Breast epithelium (tissue), 4 donors: Measurements from ENCODE around the gene SLC2A8. TPM values are rescaled to one million over a fixed set of nuclear protein-coding genes. Genes with fewer than 3 reads are reported as not detected.

Experiments used
- DNase-seq, 2 donors: peaks; one replicate each; pipeline ENCODE4 v3.0.0-alpha.2; 2019; ENCODE audit warnings: low spot score in 2 of 2
- H3K27ac ChIP-seq, 2 donors: fragments of 200-600 bp; sonication (generic) in 1 of 2; one replicate each; pipeline ENCODE4 v1.5.1; 2016 to 2019; ENCODE audit warnings: mild to moderate bottlenecking in 1 of 2
- H3K27me3 ChIP-seq, 2 donors: fragments of 200-600 bp; sonication (generic) in 1 of 2; one replicate each; pipeline versions ENCODE4 v1.5.1 to v1.6.0; 2017 to 2019; ENCODE audit warnings: control low read depth in 1 of 2, mild to moderate bottlenecking in 1 of 2
- H3K36me3 ChIP-seq: fragments of 200-600 bp; one replicate; pipeline ENCODE4 v1.5.1; 2019
- H3K4me1 ChIP-seq, 2 donors: fragments of 200-600 bp; sonication (generic); one replicate each; pipeline ENCODE4 v1.5.1; 2016 to 2019; ENCODE audit warnings: control low read depth in 1 of 2
- H3K4me3 ChIP-seq, 3 donors: fragments of 200-600 bp; sonication (generic); 1 replicate in 2 of 3; 2 replicates in 1 of 3; pipeline ENCODE4 v1.5.1; 2016 to 2019; ENCODE audit warnings: mild to moderate bottlenecking in 3 of 3, moderate library complexity in 2 of 3
- H3K9me3 ChIP-seq, 2 donors: fragments of 200-600 bp; sonication (generic) in 1 of 2; one replicate each; pipeline ENCODE4 v1.5.1; 2016 to 2019; ENCODE audit warnings: control low read depth in 1 of 2
- CTCF ChIP-seq, 3 donors: fragments of 450-650 bp; IDR thresholded peaks; one replicate each; pipeline ENCODE4 v1.5.1; 2016 to 2017; ENCODE audit warnings: antibody characterized with exemption in 3 of 3, mild to moderate bottlenecking in 3 of 3, moderate library complexity in 3 of 3
- POLR2A ChIP-seq: fragments of 450-650 bp; IDR thresholded peaks from one replicate; pipeline ENCODE4 v1.6.1; 2016; ENCODE audit warnings: antibody characterized with exemption, mild to moderate bottlenecking, moderate library complexity
- POLR2AphosphoS5 ChIP-seq, 3 donors: sonication (generic); formaldehyde crosslinking; IDR thresholded peaks; one replicate each; pipeline ENCODE4 v1.6.1; 2017; ENCODE audit warnings: antibody characterized with exemption in 3 of 3
- intact Hi-C: fragments of 100-400 bp; cut with DNase I; formaldehyde crosslinking; loops from one replicate; pipeline ENCODE4 v1.15.1; 2023; ENCODE audit warnings: low total_unique reads
- total RNA-seq, 3 donors: library from RNA; depleted of rRNA; stranded (reverse); fragments of >200 nt; gene quantifications; one replicate each; pipeline ENCODE4 v1.1.0, GENCODE V29; 2016

The SLC2A8 gene
- total RNA-seq, 3 donors from 2014 or later = 17.7 to 38.7 (median 20.9) TPM

GRCh38 chr9:127397646-127398274 is 791 bp downstream of the SLC2A8 start:
- TF ChIP-seq POLR2AphosphoS5 (IDR thresholded peaks at IDR 0.05) (no peak), CTCF (IDR thresholded peaks at IDR 0.05) (no peak)
- no peaks in the 10 kb centered on the region for H3K36me3 ChIP-seq
- intact Hi-C loops = loop anchor here (10.0 kb wide), 1 partner anchor 57 kb away; the partner anchor contains the start of genes LRSAM1 and RPL12
- H3K4me3 ChIP-seq = peak overlapping the region; percentile 80 to 86 (median 82)
- peaks cover 7 to 8% of the 10 kb centered on the region in 2 donors for H3K4me1 ChIP-seq
- no peaks in the 10 kb centered on the region for H3K27me3 ChIP-seq
- no peaks in the 10 kb centered on the region for H3K9me3 ChIP-seq
- H3K27ac ChIP-seq = peak overlapping the region; percentile 86
- no peak for DNase-seq

GRCh38 chr9:127398275-127398647 is 1.3 kb downstream of the SLC2A8 start:
- intact Hi-C loops = loop anchor here (10.0 kb wide), 1 partner anchor 57 kb away; the partner anchor contains the start of genes LRSAM1 and RPL12
- TF ChIP-seq POLR2AphosphoS5 (IDR thresholded peaks at IDR 0.05) = no peak
- no peak for TF ChIP-seq CTCF (IDR thresholded peaks at IDR 0.05)
- no peak for TF ChIP-seq POLR2A

GRCh38 chr9:127398715-127399400 is 1.9 kb downstream of the SLC2A8 start:
- intact Hi-C loops = loop anchor here (10.0 kb wide), 1 partner anchor 56 kb away; the partner anchor contains the start of genes LRSAM1 and RPL12
- no peak overlapping the region for H3K4me3 ChIP-seq
- TF ChIP-seq POLR2AphosphoS5 (IDR thresholded peaks at IDR 0.05) (no peak), POLR2A (no peak), CTCF (IDR thresholded peaks at IDR 0.05) (no peak)
- no peaks in the 10 kb centered on the region for H3K9me3 ChIP-seq
- peaks cover 7 to 8% of the 10 kb centered on the region in 2 donors for H3K4me1 ChIP-seq
- DNase-seq = no peak
- H3K27ac ChIP-seq = no peak overlapping the region
- no peaks in the 10 kb centered on the region for H3K27me3 ChIP-seq
- no peaks in the 10 kb centered on the region for H3K36me3 ChIP-seq

More at GRCh38 chr9:127398275-127398647, 1.3 kb downstream of the SLC2A8 start:
- H3K27me3 ChIP-seq = no peaks in the 10 kb centered on the region
- peak overlapping the region; percentile 80 to 86 (median 82) for H3K4me3 ChIP-seq
- H3K36me3 ChIP-seq = no peaks in the 10 kb centered on the region
- peaks cover 7 to 8% of the 10 kb centered on the region in 2 donors for H3K4me1 ChIP-seq
- no peaks in the 10 kb centered on the region for H3K9me3 ChIP-seq
- DNase-seq = no peak
- no peak overlapping the region for H3K27ac ChIP-seq

GRCh38 chr9:127399736-127400269 is 2.8 kb downstream of the SLC2A8 start:
- intact Hi-C loops = loop anchor here (10.0 kb wide), 1 partner anchor 55 kb away; the partner anchor contains the start of genes LRSAM1 and RPL12
- H3K27me3 ChIP-seq = no peaks in the 10 kb centered on the region
- H3K9me3 ChIP-seq = no peaks in the 10 kb centered on the region
- no peaks in the 10 kb centered on the region for H3K36me3 ChIP-seq
- no peak for DNase-seq
- H3K4me1 ChIP-seq = peaks cover 7 to 8% of the 10 kb centered on the region in 2 donors
- H3K4me3 ChIP-seq = no peak overlapping the region
- TF ChIP-seq POLR2AphosphoS5 (IDR thresholded peaks at IDR 0.05) = no peak
- no peak overlapping the region for H3K27ac ChIP-seq

GRCh38 chr9:127402401-127403090 is 5.6 kb downstream of the SLC2A8 start:
- Histone ChIP-seq H3K27ac (no peak overlapping the region), H3K4me1 (peaks cover 7 to 8% of the 10 kb centered on the region in 2 donors), H3K4me3 (no peak overlapping the region), H3K27me3 (no peaks in the 10 kb centered on the region), H3K9me3 (no peaks in the 10 kb centered on the region), H3K36me3 (no peaks in the 10 kb centered on the region)
- no peak for DNase-seq
- TF ChIP-seq CTCF (IDR thresholded peaks at IDR 0.05) (no peak), POLR2A (no peak), POLR2AphosphoS5 (IDR thresholded peaks at IDR 0.05) (no peak)
- intact Hi-C loops = no loop called here
